Measurements from ENCODE around the gene DSEL. TPM values are rescaled to one million over a fixed set of nuclear protein-coding genes. Genes with fewer than 3 reads are reported as not detected.

DSEL gene
- total RNA-seq, 1 experiment from 2014 or later = 6.8 TPM

GRCh38 chr18:67504739-67505138 is 11.8 kb downstream of the DSEL start:
- DNase-seq (ENCODE audit: low read depth, low spot score) = no peak
- intact Hi-C loops (cut with micrococcal nuclease; ENCODE audit: unreplicated experiment) = no loop called here
- no peaks in the 10 kb centered on the region for H3K36me3 ChIP-seq (ENCODE audit: control insufficient read depth, insufficient read depth, low read length)
- H3K9me3 ChIP-seq (ENCODE audit: control insufficient read depth, insufficient read depth, low read depth, low read length) = no peaks in the 10 kb centered on the region
- H3K4me1 ChIP-seq (ENCODE audit: control insufficient read depth, insufficient read depth, low read length) = no peaks in the 10 kb centered on the region
- ATAC-seq = no peak
- H3K4me3 ChIP-seq (ENCODE audit: low read depth in 2 of 2, low read length in 2 of 2) = no peak overlapping the region
- no TSS peak for BruUV-seq (replicated peaks)
- TF ChIP-seq POLR2AphosphoS5 (IDR thresholded peaks at IDR 0.05; ENCODE audit: low read depth, low read length) (no peak), TCF7L2 (IDR thresholded peaks at IDR 0.05; ENCODE audit: low read depth, low read length) (no peak), REST (IDR thresholded peaks at IDR 0.05; ENCODE audit: insufficient read depth in 1 of 2, low read depth in 2 of 2, low read length in 1 of 2) (no peak), CTCF (IDR thresholded peaks at IDR 0.05) (no peak), SIN3A (IDR thresholded peaks at IDR 0.05; ENCODE audit: borderline replicate concordance, insufficient read depth, low read depth, low read length) (no peak)
- POLR2A ChIA-PET = no interaction called here
- no peak overlapping the region for H3K27ac ChIP-seq (ENCODE audit: low read length)
- H3K27me3 ChIP-seq (ENCODE audit: control insufficient read depth, insufficient read depth, low read length) = no peaks in the 10 kb centered on the region
- CTCF ChIA-PET = no interaction called here
- in situ Hi-C loops (cut with HindIII; ENCODE audit: low pct_unique_long_range_greater_than_20kb, low sequenced_read_pairs) = no loop called here

GRCh38 chr18:67500522-67501205 is 15.9 kb downstream of the DSEL start:
- no peaks in the 10 kb centered on the region for H3K36me3 ChIP-seq (ENCODE audit: control insufficient read depth, insufficient read depth, low read length)
- H3K27me3 ChIP-seq (ENCODE audit: control insufficient read depth, insufficient read depth, low read length) = no peaks in the 10 kb centered on the region
- in situ Hi-C loops (cut with HindIII; ENCODE audit: low pct_unique_long_range_greater_than_20kb, low sequenced_read_pairs) (no loop called here), intact Hi-C loops (cut with micrococcal nuclease; ENCODE audit: unreplicated experiment) (no loop called here)
- ATAC-seq (no peak), DNase-seq (ENCODE audit: low read depth, low spot score) (no peak)
- H3K27ac ChIP-seq (ENCODE audit: low read length) = no peak overlapping the region
- TF ChIP-seq SIN3A (IDR thresholded peaks at IDR 0.05; ENCODE audit: borderline replicate concordance, insufficient read depth, low read depth, low read length) (no peak), POLR2AphosphoS5 (IDR thresholded peaks at IDR 0.05; ENCODE audit: low read depth, low read length) (no peak), CTCF (IDR thresholded peaks at IDR 0.05) (no peak), TCF7L2 (IDR thresholded peaks at IDR 0.05; ENCODE audit: low read depth, low read length) (no peak)
- no peak overlapping the region for H3K4me3 ChIP-seq (ENCODE audit: low read depth in 2 of 2, low read length in 2 of 2)
- H3K9me3 ChIP-seq (ENCODE audit: control insufficient read depth, insufficient read depth, low read depth, low read length) = no peaks in the 10 kb centered on the region
- H3K4me1 ChIP-seq (ENCODE audit: control insufficient read depth, insufficient read depth, low read length) = no peaks in the 10 kb centered on the region
- ChIA-PET POLR2A (interaction anchor here (0.6 kb wide), 1 partner anchor 40 kb away, joined by 18 read pairs; no protein-coding TSS in a partner anchor), CTCF (no interaction called here)
- BruUV-seq (replicated peaks) = no TSS peak

All from Panc1 (cell line).